ENCODE results near the gene IL18R1. TPM values are rescaled to one million over a fixed set of nuclear protein-coding genes. Genes with fewer than 3 reads are reported as not detected.

Gene IL18R1
- total RNA-seq, 1 experiment from 2014 or later, result 1.5 TPM

GRCh38 chr2:102365763-102366162, 10.2 kb downstream of the IL18R1 start:
- Mint-ChIP-seq H3K27me3 (ENCODE audit: unreplicated experiment) (no peaks in the 10 kb centered on the region), H3K4me3 (ENCODE audit: low read depth, unreplicated experiment) (no peak overlapping the region), H3K4me1 (ENCODE audit: low read depth, unreplicated experiment) (no peaks in the 10 kb centered on the region), H3K36me3 (ENCODE audit: insufficient read depth, unreplicated experiment) (no peaks in the 10 kb centered on the region), H3K9me3 (ENCODE audit: low read depth, unreplicated experiment) (peaks cover 9% of the 10 kb centered on the region), H3K27ac (ENCODE audit: unreplicated experiment) (no peak overlapping the region)
- BruUV-seq (replicated peaks), result no TSS peak
- intact Hi-C loops (cut with micrococcal nuclease; ENCODE audit: unreplicated experiment), result no loop called here
- no peak for TF ChIP-seq CTCF (IDR thresholded peaks at IDR 0.05; ENCODE audit: unreplicated experiment)
- no peak for DNase-seq
- CTCF ChIA-PET, result interaction anchor here (0.6 kb wide), 1 partner anchor 788 kb away, joined by 5 read pairs; no protein-coding TSS in a partner anchor

GRCh38 chr2:102366406-102367112, 11.0 kb downstream of the IL18R1 start:
- Mint-ChIP-seq H3K36me3 (ENCODE audit: insufficient read depth, unreplicated experiment) (no peaks in the 10 kb centered on the region), H3K4me3 (ENCODE audit: low read depth, unreplicated experiment) (no peak overlapping the region), H3K4me1 (ENCODE audit: low read depth, unreplicated experiment) (no peaks in the 10 kb centered on the region), H3K27ac (ENCODE audit: unreplicated experiment) (no peak overlapping the region), H3K9me3 (ENCODE audit: low read depth, unreplicated experiment) (peaks cover 9% of the 10 kb centered on the region), H3K27me3 (ENCODE audit: unreplicated experiment) (no peaks in the 10 kb centered on the region)
- no TSS peak for BruUV-seq (replicated peaks)
- no peak for TF ChIP-seq CTCF (IDR thresholded peaks at IDR 0.05; ENCODE audit: unreplicated experiment)
- DNase-seq, result no peak
- CTCF ChIA-PET, result interaction anchor here (0.6 kb wide), 1 partner anchor 787 kb away, joined by 5 read pairs; no protein-coding TSS in a partner anchor
- intact Hi-C loops (cut with micrococcal nuclease; ENCODE audit: unreplicated experiment), result no loop called here

- CTCF ChIA-PET, result no interaction called here
- peaks cover 9% of the 10 kb centered on the region for H3K9me3 Mint-ChIP-seq (ENCODE audit: low read depth, unreplicated experiment)
- TF ChIP-seq CTCF (IDR thresholded peaks at IDR 0.05; ENCODE audit: unreplicated experiment), result no peak
- no TSS peak for BruUV-seq (replicated peaks)
- H3K4me1 Mint-ChIP-seq (ENCODE audit: low read depth, unreplicated experiment), result no peaks in the 10 kb centered on the region
- H3K4me3 Mint-ChIP-seq (ENCODE audit: low read depth, unreplicated experiment), result no peak overlapping the region
- no peaks in the 10 kb centered on the region for H3K27me3 Mint-ChIP-seq (ENCODE audit: unreplicated experiment)
- no peaks in the 10 kb centered on the region for H3K36me3 Mint-ChIP-seq (ENCODE audit: insufficient read depth, unreplicated experiment)
- H3K27ac Mint-ChIP-seq (ENCODE audit: unreplicated experiment), result no peak overlapping the region
- DNase-seq, result no peak
- intact Hi-C loops (cut with micrococcal nuclease; ENCODE audit: unreplicated experiment), result no loop called here
These were observed 11.9 kb downstream of the IL18R1 start for GRCh38 chr2:102367331-102367971.

DNA sequence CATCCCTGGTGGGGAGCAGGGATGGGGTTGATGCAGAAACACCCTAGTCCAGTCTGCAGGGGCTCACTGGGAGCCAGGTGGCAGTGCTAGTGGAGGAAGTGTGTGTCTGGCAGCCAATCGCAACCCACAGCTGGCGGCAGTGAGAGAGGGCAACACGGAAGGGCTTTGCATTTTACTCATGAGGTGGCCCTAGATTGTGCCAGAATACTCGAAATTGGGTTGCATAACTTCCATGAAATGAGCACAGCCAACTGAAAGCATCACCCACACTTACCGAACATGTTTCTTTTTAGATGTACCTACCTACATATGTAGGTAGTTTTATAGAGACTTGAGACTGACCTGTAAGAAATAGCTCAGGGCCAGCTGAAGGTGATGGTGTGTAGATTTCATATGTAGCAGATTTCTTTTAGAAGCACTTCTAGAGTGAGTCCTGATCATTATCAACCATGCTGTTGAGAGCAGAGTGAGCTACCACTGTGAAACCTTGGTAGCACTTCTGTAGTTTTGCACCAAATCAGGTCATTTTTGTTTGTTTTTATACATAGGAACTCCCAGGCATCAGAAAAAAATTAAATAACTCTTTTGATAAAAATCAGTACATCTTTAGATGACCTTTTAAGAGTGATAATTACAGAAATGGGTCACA, 13.0 kb downstream of the IL18R1 start:
- Mint-ChIP-seq H3K4me1 (ENCODE audit: low read depth, unreplicated experiment) (no peaks in the 10 kb centered on the region), H3K9me3 (ENCODE audit: low read depth, unreplicated experiment) (peaks cover 9% of the 10 kb centered on the region), H3K27ac (ENCODE audit: unreplicated experiment) (no peak overlapping the region), H3K4me3 (ENCODE audit: low read depth, unreplicated experiment) (no peak overlapping the region), H3K36me3 (ENCODE audit: insufficient read depth, unreplicated experiment) (no peaks in the 10 kb centered on the region), H3K27me3 (ENCODE audit: unreplicated experiment) (no peaks in the 10 kb centered on the region)
- no peak for DNase-seq
- intact Hi-C loops (cut with micrococcal nuclease; ENCODE audit: unreplicated experiment), result no loop called here
- CTCF ChIA-PET, result no interaction called here
- TF ChIP-seq CTCF (IDR thresholded peaks at IDR 0.05; ENCODE audit: unreplicated experiment), result no peak
- BruUV-seq (replicated peaks), result no TSS peak

Measured in Calu3 (cell line).